Measurements from ENCODE around the gene HERC2.
"Not testable (repeated sequence)": the region's sequence is repeated elsewhere in the genome, so short reads cannot be mapped to it uniquely, and the experiment has no call there.

GRCh38 chr15:28152538-28152923 is 169.4 kb downstream of the HERC2 start:
- not testable (repeated sequence) for TF ChIP-seq CTCF, POLR2A, POLR2AphosphoS5 (IDR thresholded peaks at IDR 0.05)
